Stimulated activated CD4-positive, alpha-beta T cell treated with anti-CD3 and anti-CD28 coated beads, Interleukin-4, amount 100 ng/mL, for 1 hour (primary cell): ENCODE measurements around the gene PHLDB3.
"Not testable (repeated sequence)": the region's sequence is repeated elsewhere in the genome, so short reads cannot be mapped to it uniquely, and the experiment has no call there.

Experiments used
- DNase-seq: peaks from one replicate; pipeline ENCODE4 v3.0.0-alpha.2; 2020

Gene PHLDB3

DNA sequence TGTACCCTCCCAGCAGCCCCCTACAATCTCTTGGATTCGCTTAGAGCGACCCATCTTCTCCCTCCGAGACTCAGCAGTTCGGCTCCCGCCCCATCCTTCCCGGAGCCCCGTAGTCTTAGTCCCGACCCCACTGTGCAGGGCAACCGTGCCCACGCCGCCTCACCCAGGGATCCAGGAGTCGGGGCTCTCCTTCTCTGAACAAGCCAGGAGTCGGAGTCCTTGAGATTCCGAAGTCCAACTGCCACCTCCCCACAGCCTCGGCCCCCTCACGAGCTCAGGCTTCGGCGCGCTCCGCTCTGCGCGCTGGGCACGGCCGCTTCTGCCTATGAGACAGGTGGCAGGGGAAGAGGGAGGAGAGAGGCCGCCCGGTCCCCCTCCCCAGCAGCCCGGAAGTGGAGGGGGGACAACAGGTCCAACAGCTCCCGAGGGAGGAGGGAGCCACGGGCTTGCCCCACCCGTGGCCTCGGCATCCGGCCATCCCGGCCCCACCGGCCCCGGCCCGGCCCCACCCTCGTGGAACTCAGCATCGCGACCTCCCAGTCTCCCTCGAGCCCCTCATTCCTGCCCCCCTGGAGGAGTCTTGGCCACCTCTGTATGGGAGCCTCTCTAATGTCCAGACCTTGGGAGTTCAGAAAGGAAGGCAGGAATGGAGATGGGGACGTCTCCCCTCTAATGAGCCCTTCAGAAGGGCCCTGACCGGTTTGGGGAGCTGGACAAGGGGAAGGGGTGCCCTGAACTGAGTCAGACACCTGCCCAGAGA is at the start of gene PHLDB3:
TSS of gene PHLDB3 (minus strand) at position 321 of the 760 bp plus-strand sequence. CDS start 628 bp downstream, outside the sequence.
- DNase-seq, result peak; percentile 57

- DNase-seq, result no peak
Measured at GRCh38 chr19:43553656-43554055, 49.1 kb upstream of the PHLDB3 start.

- no peak for DNase-seq
Measured at GRCh38 chr19:43552616-43553015, 48.1 kb upstream of the PHLDB3 start.

- no peak for DNase-seq
Measured at GRCh38 chr19:43552198-43552450, 47.6 kb upstream of the PHLDB3 start.

DNA sequence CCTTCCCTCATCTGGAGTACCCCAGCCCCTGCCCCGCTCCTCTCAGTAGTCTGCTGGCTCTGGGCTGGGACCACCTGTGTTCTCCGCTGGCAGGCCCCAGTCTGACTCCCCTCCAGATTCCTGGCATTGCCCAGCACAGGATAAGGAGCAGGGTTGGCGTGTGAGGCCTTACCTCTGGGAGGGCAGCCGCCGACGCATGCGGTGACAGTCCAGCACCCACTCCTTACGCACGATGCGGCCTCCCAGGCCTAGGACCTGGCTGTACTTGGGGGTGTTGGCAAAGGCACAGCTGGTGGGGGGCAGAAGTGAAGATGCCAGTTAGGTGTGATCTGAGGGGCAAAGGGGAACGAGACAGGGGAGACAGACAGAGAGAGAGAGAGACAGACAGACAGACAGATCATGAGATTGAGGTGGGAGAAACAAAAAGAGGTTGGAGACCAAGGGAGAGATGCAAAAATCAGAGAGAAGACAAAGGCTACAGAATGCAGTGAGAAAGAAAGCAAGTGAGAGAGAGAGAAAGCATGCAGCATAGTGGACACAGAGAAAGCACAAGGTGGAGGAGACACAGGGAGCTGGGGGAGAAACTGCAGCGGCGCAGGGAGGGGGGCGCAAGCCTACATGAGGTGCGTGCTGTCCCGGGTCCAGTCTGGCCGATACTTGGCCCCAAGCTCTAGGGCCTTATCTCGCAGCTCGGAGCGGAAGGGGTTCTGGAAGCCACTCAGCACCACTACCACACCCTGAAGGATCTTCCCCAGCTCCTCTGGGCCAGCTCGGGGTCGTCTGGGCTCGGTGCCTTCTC is 47.1 kb upstream of the PHLDB3 start:
- DNase-seq, result no peak

- no peak for DNase-seq
Measured at GRCh38 chr19:43548706-43549105, 44.2 kb upstream of the PHLDB3 start.

DNA sequence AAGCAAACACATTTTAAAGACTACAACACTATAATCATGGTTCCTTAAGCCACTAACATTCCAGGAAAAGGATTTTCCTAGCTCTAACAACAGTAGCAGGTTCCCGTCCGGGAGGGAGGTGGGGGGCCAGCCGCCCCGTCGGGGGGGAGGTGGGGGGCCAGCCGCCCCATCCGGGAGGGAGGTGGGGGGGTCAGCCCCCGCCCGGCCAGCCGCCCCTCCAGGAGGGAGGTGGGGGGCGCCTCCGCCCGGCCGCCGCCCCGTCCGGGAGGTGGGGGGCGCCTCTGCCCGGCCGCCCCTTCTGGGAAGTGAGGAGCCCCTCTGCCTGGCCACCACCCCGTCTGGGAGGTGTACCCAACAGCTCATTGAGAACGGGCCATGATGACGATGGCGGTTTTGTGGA is 43.4 kb upstream of the PHLDB3 start:
- not testable (repeated sequence) for DNase-seq

DNA sequence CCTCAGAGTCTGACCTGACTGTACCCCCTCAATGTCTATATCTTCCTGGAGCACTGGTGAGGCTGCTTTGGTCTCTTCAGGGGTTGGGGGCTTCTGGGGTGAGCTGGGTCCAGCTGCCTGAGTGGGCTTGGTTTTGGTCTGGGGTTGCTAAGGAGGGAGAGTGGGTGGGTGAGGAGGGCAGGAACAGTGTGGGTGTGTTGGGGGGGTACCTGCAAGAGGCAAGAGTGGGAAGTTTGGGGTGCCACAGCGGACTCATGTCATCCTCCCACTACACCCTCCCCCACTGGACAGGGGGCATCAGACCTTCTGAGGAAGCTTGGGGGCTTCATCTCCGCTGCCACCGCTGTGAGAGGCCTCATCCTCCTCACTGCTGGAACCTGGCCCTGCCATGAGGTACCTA is 42.0 kb upstream of the PHLDB3 start:
- DNase-seq, result no peak

GRCh38 chr19:43545981-43546380 is 41.4 kb upstream of the PHLDB3 start:
- DNase-seq, result no peak

GRCh38 chr19:43545276-43545675 is 40.7 kb upstream of the PHLDB3 start:
- DNase-seq, result no peak

GRCh38 chr19:43544077-43544476 is 39.5 kb upstream of the PHLDB3 start:
- DNase-seq, result no peak

DNA sequence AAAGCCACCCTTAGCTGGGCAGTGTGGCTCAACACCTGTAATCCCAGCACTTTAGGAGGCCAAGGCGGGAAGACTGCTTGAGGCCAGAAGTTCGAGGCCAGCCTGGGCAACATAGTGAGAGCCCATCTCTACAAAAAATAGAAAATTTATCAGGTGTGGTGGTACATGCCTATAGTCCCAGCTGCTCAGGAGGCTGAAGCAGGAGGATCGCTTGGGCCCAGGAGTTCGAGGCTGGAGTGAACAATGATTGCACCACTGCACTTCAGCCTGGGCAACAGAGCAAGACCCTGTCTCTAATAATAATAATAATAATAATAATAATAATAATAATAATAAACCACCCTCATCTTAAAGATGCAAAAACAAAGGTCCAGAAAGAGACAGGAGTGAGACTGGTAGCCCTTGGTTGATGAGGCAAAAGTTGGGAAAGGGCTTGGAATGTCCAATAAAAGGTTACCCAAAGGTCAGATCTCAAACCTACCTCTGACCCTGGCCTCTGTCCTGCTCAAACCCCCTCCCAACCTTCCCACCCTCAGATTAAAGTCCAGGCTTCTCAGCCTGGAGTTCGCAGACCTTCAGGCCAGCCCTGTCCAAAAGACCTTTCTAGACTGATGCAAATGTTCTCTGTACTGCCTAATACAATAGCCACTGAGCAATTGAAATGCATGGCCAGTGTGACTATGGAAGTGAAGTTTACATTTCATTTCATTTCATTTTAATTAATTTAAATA is 37.5 kb upstream of the PHLDB3 start:
- DNase-seq, result no peak

GRCh38 chr19:43540381-43540780 is 35.8 kb upstream of the PHLDB3 start:
- no peak for DNase-seq

- no peak for DNase-seq
Measured at GRCh38 chr19:43538922-43539321, 34.4 kb upstream of the PHLDB3 start.

GRCh38 chr19:43534816-43535761 is 30.5 kb upstream of the PHLDB3 start:
- peak; percentile 45 for DNase-seq

GRCh38 chr19:43534305-43534815 is 29.8 kb upstream of the PHLDB3 start:
- no peak for DNase-seq

- peak; percentile 93 for DNase-seq
Measured at GRCh38 chr19:43533546-43534304, 29.2 kb upstream of the PHLDB3 start.

GRCh38 chr19:43532962-43533545 is 28.5 kb upstream of the PHLDB3 start, which contains the start of gene ZNF575:
ZNF575 (plus strand) TSS chr19:43533188; CDS start chr19:43534423, 1,235 bp downstream.
- DNase-seq, result peak; percentile 86

DNA sequence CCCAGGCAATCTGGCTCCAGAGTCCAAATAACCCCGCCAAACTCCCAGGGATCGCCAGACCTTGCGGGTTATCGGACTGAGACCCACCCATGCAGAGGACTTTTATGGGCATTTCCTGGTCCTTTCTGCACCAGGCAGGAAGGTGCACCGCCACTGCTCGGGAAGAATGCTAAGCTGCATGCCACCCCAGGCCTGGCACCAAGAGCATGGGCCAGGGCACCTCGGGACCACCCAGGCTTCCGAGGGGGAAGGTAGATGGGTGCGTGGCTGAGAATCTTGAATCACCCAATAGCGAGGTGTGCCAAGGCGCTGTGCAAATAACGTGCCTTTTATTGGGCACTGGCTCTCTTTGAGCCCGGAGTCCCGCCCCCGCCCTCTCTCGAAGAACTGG is 28.0 kb upstream of the PHLDB3 start:
- no peak for DNase-seq

DNA sequence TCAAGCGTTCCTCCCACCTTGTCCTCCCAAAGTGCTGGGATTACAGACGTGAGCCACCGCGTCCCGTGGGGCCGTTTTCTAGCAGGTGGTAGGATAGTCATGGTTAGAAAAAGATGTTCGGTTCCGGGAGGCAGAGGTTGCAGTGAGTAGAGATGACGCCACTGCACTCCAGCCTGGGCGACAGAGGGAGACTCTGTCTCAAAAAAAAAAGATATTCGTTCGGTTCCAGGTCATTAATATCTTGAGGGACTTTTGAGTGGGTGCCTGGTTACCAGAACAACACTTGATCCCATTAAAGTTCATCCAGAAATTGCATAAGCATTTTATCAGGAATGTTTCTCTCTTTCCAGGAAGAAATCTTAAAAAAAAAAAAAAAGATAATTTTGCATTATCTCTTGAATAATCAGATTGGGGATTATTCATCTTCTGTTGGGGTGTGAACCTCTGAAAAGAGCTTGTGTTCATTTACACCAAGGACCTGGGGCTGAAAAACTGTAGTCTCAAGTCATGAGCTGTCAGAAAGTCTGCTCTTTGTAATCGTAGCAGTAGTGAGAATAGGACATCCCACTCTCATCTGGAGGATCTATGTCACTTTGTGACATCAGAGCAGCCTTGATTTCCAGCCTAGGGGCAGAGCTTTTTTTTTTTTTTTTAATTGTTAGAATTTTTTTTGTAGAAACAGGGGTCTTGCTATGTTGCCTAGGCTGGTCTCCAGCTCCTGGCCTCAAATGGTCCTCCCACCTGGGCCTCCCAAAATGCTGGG is 23.5 kb upstream of the PHLDB3 start:
- DNase-seq, result no peak
